ENCODE results near the gene CRTC1.

CRTC1 gene

GRCh38 chr19:18778826-18779495 lies 95.5 kb downstream of the CRTC1 start:
- no peak overlapping the region for H3K27ac Mint-ChIP-seq
- no peak overlapping the region for H3K4me3 Mint-ChIP-seq
- intact Hi-C loops (cut with micrococcal nuclease), result no loop called here
- H3K27me3 Mint-ChIP-seq, result peaks cover 34% of the 10 kb centered on the region
- H3K9me3 Mint-ChIP-seq, result no peaks in the 10 kb centered on the region
- H3K4me1 Mint-ChIP-seq (ENCODE audit: low read depth), result peaks cover 12% of the 10 kb centered on the region
- peaks cover 21% of the 10 kb centered on the region for H3K36me3 Mint-ChIP-seq (ENCODE audit: low read depth)

- Mint-ChIP-seq H3K4me1 (ENCODE audit: low read depth) (peaks cover 15% of the 10 kb centered on the region), H3K36me3 (ENCODE audit: low read depth) (peaks cover 21% of the 10 kb centered on the region)
- intact Hi-C loops (cut with micrococcal nuclease), result no loop called here
These were observed 96.6 kb downstream of the CRTC1 start for GRCh38 chr19:18780081-18780480.

GRCh38 chr19:18780631-18781030 lies 97.2 kb downstream of the CRTC1 start:
- Mint-ChIP-seq H3K9me3 (no peaks in the 10 kb centered on the region), H3K27ac (no peak overlapping the region), H3K4me3 (no peak overlapping the region), H3K27me3 (peaks cover 49% of the 10 kb centered on the region), H3K36me3 (ENCODE audit: low read depth) (peaks cover 17% of the 10 kb centered on the region), H3K4me1 (ENCODE audit: low read depth) (peaks cover 20% of the 10 kb centered on the region)
- intact Hi-C loops (cut with micrococcal nuclease), result no loop called here

More at GRCh38 chr19:18780081-18780480, 96.6 kb downstream of the CRTC1 start:
- Mint-ChIP-seq H3K9me3 (no peaks in the 10 kb centered on the region), H3K27ac (no peak overlapping the region), H3K27me3 (peaks cover 45% of the 10 kb centered on the region), H3K4me3 (no peak overlapping the region)

GRCh38 chr19:18781047-18781600 lies 97.6 kb downstream of the CRTC1 start:
- Mint-ChIP-seq H3K9me3 (no peaks in the 10 kb centered on the region), H3K27me3 (peaks cover 53% of the 10 kb centered on the region), H3K4me3 (no peak overlapping the region), H3K27ac (no peak overlapping the region), H3K4me1 (ENCODE audit: low read depth) (peaks cover 25% of the 10 kb centered on the region), H3K36me3 (ENCODE audit: low read depth) (peaks cover 12% of the 10 kb centered on the region)
- intact Hi-C loops (cut with micrococcal nuclease), result no loop called here

GRCh38 chr19:18781885-18782527 lies 98.5 kb downstream of the CRTC1 start:
- H3K27me3 Mint-ChIP-seq, result peaks cover 59% of the 10 kb centered on the region
- no peak overlapping the region for H3K27ac Mint-ChIP-seq
- no peaks in the 10 kb centered on the region for H3K9me3 Mint-ChIP-seq

GRCh38 chr19:18782559-18783225 lies 99.2 kb downstream of the CRTC1 start:
- no peaks in the 10 kb centered on the region for H3K9me3 Mint-ChIP-seq
- no peak overlapping the region for H3K4me3 Mint-ChIP-seq
- intact Hi-C loops (cut with micrococcal nuclease), result no loop called here
- peak overlapping the region; percentile 5 for H3K27ac Mint-ChIP-seq
- peaks cover 7% of the 10 kb centered on the region for H3K36me3 Mint-ChIP-seq (ENCODE audit: low read depth)
- H3K27me3 Mint-ChIP-seq, result peaks cover 63% of the 10 kb centered on the region
- peaks cover 31% of the 10 kb centered on the region for H3K4me1 Mint-ChIP-seq (ENCODE audit: low read depth)

More at GRCh38 chr19:18781885-18782527, 98.5 kb downstream of the CRTC1 start:
- peaks cover 11% of the 10 kb centered on the region for H3K36me3 Mint-ChIP-seq (ENCODE audit: low read depth)
- peaks cover 25% of the 10 kb centered on the region for H3K4me1 Mint-ChIP-seq (ENCODE audit: low read depth)
- intact Hi-C loops (cut with micrococcal nuclease), result no loop called here
- no peak overlapping the region for H3K4me3 Mint-ChIP-seq

- H3K4me1 Mint-ChIP-seq (ENCODE audit: low read depth), result peaks cover 42% of the 10 kb centered on the region
- H3K27me3 Mint-ChIP-seq, result peaks cover 67% of the 10 kb centered on the region
- H3K36me3 Mint-ChIP-seq (ENCODE audit: low read depth), result no peaks in the 10 kb centered on the region
- no peak overlapping the region for H3K4me3 Mint-ChIP-seq
- H3K27ac Mint-ChIP-seq, result no peak overlapping the region
- no peaks in the 10 kb centered on the region for H3K9me3 Mint-ChIP-seq
- intact Hi-C loops (cut with micrococcal nuclease), result no loop called here
These were observed 100.7 kb downstream of the CRTC1 start for GRCh38 chr19:18783958-18784785.

GRCh38 chr19:18784786-18785120 lies 101.3 kb downstream of the CRTC1 start:
- Mint-ChIP-seq H3K27ac (no peak overlapping the region), H3K36me3 (ENCODE audit: low read depth) (no peaks in the 10 kb centered on the region), H3K27me3 (peaks cover 73% of the 10 kb centered on the region), H3K9me3 (no peaks in the 10 kb centered on the region), H3K4me3 (no peak overlapping the region), H3K4me1 (ENCODE audit: low read depth) (peaks cover 48% of the 10 kb centered on the region)
- intact Hi-C loops (cut with micrococcal nuclease), result no loop called here

GRCh38 chr19:18785179-18786124 lies 102.0 kb downstream of the CRTC1 start:
- Mint-ChIP-seq H3K36me3 (ENCODE audit: low read depth) (no peaks in the 10 kb centered on the region), H3K27ac (peak overlapping the region; percentile 43), H3K27me3 (peaks cover 79% of the 10 kb centered on the region), H3K9me3 (no peaks in the 10 kb centered on the region), H3K4me3 (peak overlapping the region; percentile 54), H3K4me1 (ENCODE audit: low read depth) (peaks cover 55% of the 10 kb centered on the region)
- intact Hi-C loops (cut with micrococcal nuclease), result no loop called here

- Mint-ChIP-seq H3K27me3 (peaks cover 94% of the 10 kb centered on the region), H3K9me3 (no peaks in the 10 kb centered on the region), H3K4me1 (ENCODE audit: low read depth) (peaks cover 52% of the 10 kb centered on the region), H3K36me3 (ENCODE audit: low read depth) (no peaks in the 10 kb centered on the region), H3K4me3 (peak overlapping the region; percentile 67), H3K27ac (no peak overlapping the region)
- intact Hi-C loops (cut with micrococcal nuclease), result no loop called here
These were observed 105.3 kb downstream of the CRTC1 start for GRCh38 chr19:18788529-18789421.

- intact Hi-C loops (cut with micrococcal nuclease), result no loop called here
- Mint-ChIP-seq H3K27ac (no peak overlapping the region), H3K27me3 (peaks cover 92% of the 10 kb centered on the region), H3K36me3 (ENCODE audit: low read depth) (no peaks in the 10 kb centered on the region), H3K4me3 (peak overlapping the region; percentile 67), H3K4me1 (ENCODE audit: low read depth) (peaks cover 52% of the 10 kb centered on the region), H3K9me3 (no peaks in the 10 kb centered on the region)
These were observed 106.0 kb downstream of the CRTC1 start for GRCh38 chr19:18789422-18789869.

Measured in dendritic cell treated with granulocyte-macrophage colony-stimulating factor and Interleukin-4, amounts not matched to agents 40 ng/mL and 50 ng/mL, for 4 days (primary cell).